Measurements from ENCODE around the gene SPATS2L. TPM values are rescaled to one million over a fixed set of nuclear protein-coding genes. Genes with fewer than 3 reads are reported as not detected.
"Not testable (repeated sequence)": the region's sequence is repeated elsewhere in the genome, so short reads cannot be mapped to it uniquely, and the experiment has no call there.

Gene SPATS2L
- total RNA-seq, 1 donor from 2014 or later: 79.9 TPM

DNA sequence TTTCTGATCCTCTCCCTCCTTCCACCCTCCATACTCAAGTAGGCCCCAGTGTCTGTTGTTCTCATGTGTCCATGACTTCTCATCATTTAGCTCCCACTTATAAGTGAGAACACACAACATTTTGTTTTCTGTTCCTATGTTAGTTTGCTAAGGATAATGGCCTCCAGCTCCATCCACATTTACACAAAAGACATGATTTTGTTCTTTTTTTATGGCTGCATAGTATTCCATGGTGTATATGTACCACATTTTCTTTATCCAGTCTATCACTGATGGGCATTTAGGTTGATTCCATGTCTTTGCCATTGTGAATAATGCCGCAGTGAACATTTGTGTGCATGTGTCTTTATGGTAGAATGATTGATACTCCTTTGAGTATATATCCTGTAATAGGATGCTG is 37.7 kb downstream of the SPATS2L start:
- H3K27me3 ChIP-seq (ENCODE audit: control insufficient read depth in 3 of 3, insufficient read depth in 3 of 3, low read length in 3 of 3); H3K27ac ChIP-seq (ENCODE audit: low read depth, low read length); H3K36me3 ChIP-seq (ENCODE audit: control insufficient read depth in 3 of 3, insufficient read depth in 3 of 3, low read length in 3 of 3); H3K9me3 ChIP-seq (ENCODE audit: control insufficient read depth in 3 of 3, low read length in 3 of 3); H3K9ac ChIP-seq (ENCODE audit: low read depth in 1 of 3, low read length in 3 of 3); H3K4me3 ChIP-seq (ENCODE audit: low read length in 3 of 3): not testable (repeated sequence)
- peaks cover 8 to 11% (median 9%) of the 10 kb centered on the region in 3 donors for H3K4me1 ChIP-seq (ENCODE audit: control insufficient read depth in 3 of 3, insufficient read depth in 3 of 3, low read length in 3 of 3)

DNA sequence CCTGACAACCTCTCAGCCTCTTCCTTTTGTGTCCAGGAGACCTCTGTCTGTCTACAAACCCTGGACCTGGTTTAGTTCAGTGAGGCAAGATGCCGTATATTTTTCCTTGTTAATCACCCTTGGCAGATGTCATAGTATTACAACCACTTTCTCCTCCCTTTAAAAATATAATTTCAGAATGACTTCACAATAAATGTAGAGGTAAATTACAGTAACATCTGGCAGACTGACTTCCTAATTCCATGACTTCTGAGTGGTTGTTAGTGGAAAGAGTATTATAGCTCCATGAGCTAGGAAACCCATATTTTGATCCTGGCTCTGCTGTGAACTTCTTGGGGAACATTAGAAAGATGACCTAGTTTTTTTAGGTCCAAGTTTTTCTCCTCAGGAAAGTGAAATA is 39.5 kb downstream of the SPATS2L start:
- H3K4me1 ChIP-seq (ENCODE audit: control insufficient read depth in 3 of 3, insufficient read depth in 3 of 3, low read length in 3 of 3): peaks cover 6 to 11% (median 9%) of the 10 kb centered on the region in 3 donors

DNA sequence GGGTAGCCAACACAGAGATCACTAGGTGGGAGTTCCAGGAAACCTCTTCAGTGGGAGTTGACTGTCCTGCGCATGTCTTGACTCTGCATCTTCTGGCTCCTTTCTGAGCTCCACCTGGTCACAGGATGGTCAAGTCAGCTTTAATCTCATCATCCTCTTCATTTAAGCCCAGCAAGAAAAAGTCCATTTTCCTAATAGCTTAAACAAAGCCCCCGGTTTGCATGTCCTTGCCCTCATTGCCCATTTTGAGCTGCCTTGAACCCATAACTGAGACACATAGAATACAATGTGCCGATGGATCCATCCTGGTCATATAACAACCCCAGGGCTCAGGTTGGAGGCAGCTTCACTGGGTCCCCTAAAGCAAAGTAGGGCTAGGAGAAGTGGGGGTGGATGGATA is 40.8 kb downstream of the SPATS2L start:
- Histone ChIP-seq H3K4me1 (ENCODE audit: control insufficient read depth in 3 of 3, insufficient read depth in 3 of 3, low read length in 3 of 3) (peaks cover 9 to 16% (median 10%) of the 10 kb centered on the region in 3 donors), H3K9ac (ENCODE audit: low read depth in 1 of 3, low read length in 3 of 3) (no peak overlapping the region), H3K27ac (ENCODE audit: low read depth, low read length) (no peak overlapping the region), H3K9me3 (ENCODE audit: control insufficient read depth in 3 of 3, low read length in 3 of 3) (no peaks in the 10 kb centered on the region), H3K27me3 (ENCODE audit: control insufficient read depth in 3 of 3, insufficient read depth in 3 of 3, low read length in 3 of 3) (no peaks in the 10 kb centered on the region), H3K4me3 (ENCODE audit: low read length in 3 of 3) (no peak overlapping the region), H3K36me3 (ENCODE audit: control insufficient read depth in 3 of 3, insufficient read depth in 3 of 3, low read length in 3 of 3) (no peaks in the 10 kb centered on the region)

More for the DNA sequence above, 39.5 kb downstream of the SPATS2L start:
- Histone ChIP-seq H3K27ac (ENCODE audit: low read depth, low read length) (no peak overlapping the region), H3K4me3 (ENCODE audit: low read length in 3 of 3) (no peak overlapping the region), H3K9ac (ENCODE audit: low read depth in 1 of 3, low read length in 3 of 3) (no peak overlapping the region), H3K9me3 (ENCODE audit: control insufficient read depth in 3 of 3, low read length in 3 of 3) (no peaks in the 10 kb centered on the region), H3K27me3 (ENCODE audit: control insufficient read depth in 3 of 3, insufficient read depth in 3 of 3, low read length in 3 of 3) (no peaks in the 10 kb centered on the region), H3K36me3 (ENCODE audit: control insufficient read depth in 3 of 3, insufficient read depth in 3 of 3, low read length in 3 of 3) (no peaks in the 10 kb centered on the region)

DNA sequence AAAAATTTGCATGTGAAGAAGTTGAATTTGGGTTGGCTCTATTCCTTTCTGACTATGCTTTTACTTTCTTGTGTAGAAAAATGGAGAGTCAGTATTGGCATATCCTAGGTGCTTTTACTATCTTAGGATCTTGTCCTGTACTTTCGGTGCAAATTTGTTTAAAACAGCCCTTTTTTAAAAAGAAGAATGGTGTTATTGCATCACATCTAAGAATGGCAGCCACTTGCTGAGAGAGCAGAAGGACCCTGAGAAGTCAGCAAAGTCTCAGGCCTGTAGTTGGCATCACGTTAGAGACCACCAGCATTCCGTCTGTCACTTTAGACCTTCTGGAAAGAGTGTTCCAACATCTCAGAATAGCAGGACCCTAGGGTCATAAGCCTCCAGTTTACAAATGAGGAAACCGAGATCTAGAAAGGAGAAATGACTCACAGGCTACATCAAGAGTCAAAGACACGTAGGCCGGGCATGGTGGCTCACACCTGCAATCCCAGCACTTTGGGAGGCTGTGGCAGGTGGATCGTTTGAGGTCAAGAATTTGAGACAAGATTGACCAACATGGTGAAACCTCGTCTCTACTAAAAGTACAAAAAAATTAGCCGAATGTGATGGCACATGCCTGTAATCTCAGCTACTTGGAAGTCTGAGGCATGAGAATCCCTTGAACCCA is 42.5 kb downstream of the SPATS2L start:
- Histone ChIP-seq H3K4me3 (ENCODE audit: low read length in 3 of 3) (no peak overlapping the region), H3K4me1 (ENCODE audit: control insufficient read depth in 3 of 3, insufficient read depth in 3 of 3, low read length in 3 of 3) (peaks cover 17 to 24% (median 19%) of the 10 kb centered on the region in 3 donors)

DNA sequence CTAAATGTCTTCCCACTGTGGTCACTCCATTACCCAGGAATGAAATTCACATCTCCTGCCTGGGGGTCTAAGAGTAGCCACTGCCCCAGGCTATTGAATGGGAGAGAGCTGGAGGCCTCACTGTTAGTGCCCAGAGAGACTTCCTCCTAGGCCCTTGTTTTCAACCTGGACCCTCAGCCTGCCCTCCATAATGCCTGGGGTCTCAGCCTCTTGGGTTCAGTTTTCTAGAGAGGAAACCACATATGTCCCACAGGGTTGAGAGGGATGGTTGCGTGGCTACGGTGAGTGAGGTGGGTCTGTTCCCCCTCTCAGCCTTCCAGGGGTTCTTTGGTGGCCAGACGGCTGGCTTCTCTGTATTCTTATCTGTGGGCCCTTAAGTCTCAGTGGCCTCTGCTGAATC is 43.4 kb downstream of the SPATS2L start:
- Histone ChIP-seq H3K36me3 (ENCODE audit: control insufficient read depth in 3 of 3, insufficient read depth in 3 of 3, low read length in 3 of 3) (no peaks in the 10 kb centered on the region), H3K27ac (ENCODE audit: low read depth, low read length) (no peak overlapping the region), H3K4me3 (ENCODE audit: low read length in 3 of 3) (no peak overlapping the region), H3K9me3 (ENCODE audit: control insufficient read depth in 3 of 3, low read length in 3 of 3) (no peaks in the 10 kb centered on the region), H3K4me1 (ENCODE audit: control insufficient read depth in 3 of 3, insufficient read depth in 3 of 3, low read length in 3 of 3) (peaks cover 17 to 24% (median 19%) of the 10 kb centered on the region in 3 donors), H3K9ac (ENCODE audit: low read depth in 1 of 3, low read length in 3 of 3) (no peak overlapping the region), H3K27me3 (ENCODE audit: control insufficient read depth in 3 of 3, insufficient read depth in 3 of 3, low read length in 3 of 3) (no peaks in the 10 kb centered on the region)

More for the DNA sequence above, 42.5 kb downstream of the SPATS2L start:
- no peak overlapping the region for H3K27ac ChIP-seq (ENCODE audit: low read depth, low read length)
- H3K36me3 ChIP-seq (ENCODE audit: control insufficient read depth in 3 of 3, insufficient read depth in 3 of 3, low read length in 3 of 3): no peaks in the 10 kb centered on the region
- no peaks in the 10 kb centered on the region for H3K27me3 ChIP-seq (ENCODE audit: control insufficient read depth in 3 of 3, insufficient read depth in 3 of 3, low read length in 3 of 3)
- no peak overlapping the region for H3K9ac ChIP-seq (ENCODE audit: low read depth in 1 of 3, low read length in 3 of 3)
- no peaks in the 10 kb centered on the region for H3K9me3 ChIP-seq (ENCODE audit: control insufficient read depth in 3 of 3, low read length in 3 of 3)

DNA sequence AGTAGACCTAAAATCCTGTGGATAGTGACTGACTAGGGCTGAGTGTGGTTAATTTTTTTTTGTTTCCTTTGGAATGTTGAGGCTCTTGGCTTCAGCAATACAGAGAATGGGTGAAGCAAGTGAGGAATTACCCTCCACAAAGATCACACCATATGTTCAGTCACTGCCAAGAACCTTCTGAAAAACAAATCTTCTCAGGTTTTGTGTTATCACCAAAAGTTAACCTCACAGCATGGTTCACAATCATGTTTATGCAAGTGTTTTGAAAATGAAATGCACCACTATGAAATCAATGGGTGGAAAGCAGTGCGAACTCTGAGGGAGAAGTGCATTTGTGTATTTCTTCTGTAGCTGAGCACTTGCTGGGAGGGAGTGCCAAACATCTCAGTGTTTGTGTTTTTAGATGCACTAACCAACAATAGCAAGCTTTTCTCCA is 44.4 kb downstream of the SPATS2L start:
- Histone ChIP-seq H3K36me3 (ENCODE audit: control insufficient read depth in 3 of 3, insufficient read depth in 3 of 3, low read length in 3 of 3) (no peaks in the 10 kb centered on the region), H3K27ac (ENCODE audit: low read depth, low read length) (no peak overlapping the region), H3K9me3 (ENCODE audit: control insufficient read depth in 3 of 3, low read length in 3 of 3) (no peaks in the 10 kb centered on the region), H3K27me3 (ENCODE audit: control insufficient read depth in 3 of 3, insufficient read depth in 3 of 3, low read length in 3 of 3) (no peaks in the 10 kb centered on the region), H3K4me3 (ENCODE audit: low read length in 3 of 3) (no peak overlapping the region), H3K9ac (ENCODE audit: low read depth in 1 of 3, low read length in 3 of 3) (no peak overlapping the region), H3K4me1 (ENCODE audit: control insufficient read depth in 3 of 3, insufficient read depth in 3 of 3, low read length in 3 of 3) (peaks cover 11 to 21% (median 19%) of the 10 kb centered on the region in 3 donors)

DNA sequence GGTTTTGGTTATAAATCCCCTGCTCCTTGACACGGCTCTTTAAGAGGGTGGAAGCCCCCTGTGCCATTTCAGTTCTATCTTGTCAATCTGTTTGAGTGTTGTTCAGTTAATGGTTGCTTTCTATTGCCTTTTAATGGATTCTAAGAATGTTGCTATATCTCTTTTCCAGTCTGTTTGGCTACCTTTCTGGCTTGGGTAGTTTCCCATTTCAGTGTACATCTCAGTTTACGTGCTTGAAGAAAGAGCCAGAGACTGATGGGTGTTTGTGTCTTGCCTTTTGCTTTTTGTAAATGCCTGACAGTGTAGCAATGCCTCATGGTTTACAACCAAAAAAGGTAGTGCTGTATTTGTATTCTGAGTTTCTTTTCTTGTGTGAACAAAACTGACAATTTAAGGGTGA is 45.3 kb downstream of the SPATS2L start:
- peaks cover 11 to 24% (median 23%) of the 10 kb centered on the region in 3 donors for H3K4me1 ChIP-seq (ENCODE audit: control insufficient read depth in 3 of 3, insufficient read depth in 3 of 3, low read length in 3 of 3)
- H3K4me3 ChIP-seq (ENCODE audit: low read length in 3 of 3): no peak overlapping the region
- no peaks in the 10 kb centered on the region for H3K27me3 ChIP-seq (ENCODE audit: control insufficient read depth in 3 of 3, insufficient read depth in 3 of 3, low read length in 3 of 3)
- no peaks in the 10 kb centered on the region for H3K9me3 ChIP-seq (ENCODE audit: control insufficient read depth in 3 of 3, low read length in 3 of 3)
- no peaks in the 10 kb centered on the region for H3K36me3 ChIP-seq (ENCODE audit: control insufficient read depth in 3 of 3, insufficient read depth in 3 of 3, low read length in 3 of 3)
- H3K27ac ChIP-seq (ENCODE audit: low read depth, low read length): no peak overlapping the region
- H3K9ac ChIP-seq (ENCODE audit: low read depth in 1 of 3, low read length in 3 of 3): no peak overlapping the region

DNA sequence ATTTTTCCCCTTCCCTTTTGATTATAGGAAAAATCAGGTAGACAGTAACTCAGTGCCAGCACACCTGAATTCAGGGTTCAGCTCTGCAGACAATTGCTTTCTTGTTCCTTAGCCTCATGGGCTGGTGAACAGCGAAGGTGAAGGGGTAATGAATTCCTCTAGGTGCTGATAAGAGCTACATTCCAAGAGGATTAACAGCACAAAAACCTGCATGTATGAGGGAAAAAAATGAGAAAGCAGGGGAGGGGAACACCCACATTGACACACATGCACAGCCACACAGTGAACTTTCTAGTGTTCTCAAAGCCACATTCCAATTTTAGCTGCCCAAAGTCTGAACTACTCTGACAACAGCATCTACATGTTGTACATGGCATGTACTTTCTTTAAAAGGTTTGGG is 46.1 kb downstream of the SPATS2L start:
- Histone ChIP-seq H3K36me3 (ENCODE audit: control insufficient read depth in 3 of 3, insufficient read depth in 3 of 3, low read length in 3 of 3) (no peaks in the 10 kb centered on the region), H3K9ac (ENCODE audit: low read depth in 1 of 3, low read length in 3 of 3) (peak overlapping the region in 1 of 3 donors; percentile 32), H3K9me3 (ENCODE audit: control insufficient read depth in 3 of 3, low read length in 3 of 3) (no peaks in the 10 kb centered on the region), H3K4me3 (ENCODE audit: low read length in 3 of 3) (no peak overlapping the region), H3K27me3 (ENCODE audit: control insufficient read depth in 3 of 3, insufficient read depth in 3 of 3, low read length in 3 of 3) (no peaks in the 10 kb centered on the region), H3K4me1 (ENCODE audit: control insufficient read depth in 3 of 3, insufficient read depth in 3 of 3, low read length in 3 of 3) (peaks cover 18 to 32% (median 30%) of the 10 kb centered on the region in 3 donors), H3K27ac (ENCODE audit: low read depth, low read length) (no peak overlapping the region)

DNA sequence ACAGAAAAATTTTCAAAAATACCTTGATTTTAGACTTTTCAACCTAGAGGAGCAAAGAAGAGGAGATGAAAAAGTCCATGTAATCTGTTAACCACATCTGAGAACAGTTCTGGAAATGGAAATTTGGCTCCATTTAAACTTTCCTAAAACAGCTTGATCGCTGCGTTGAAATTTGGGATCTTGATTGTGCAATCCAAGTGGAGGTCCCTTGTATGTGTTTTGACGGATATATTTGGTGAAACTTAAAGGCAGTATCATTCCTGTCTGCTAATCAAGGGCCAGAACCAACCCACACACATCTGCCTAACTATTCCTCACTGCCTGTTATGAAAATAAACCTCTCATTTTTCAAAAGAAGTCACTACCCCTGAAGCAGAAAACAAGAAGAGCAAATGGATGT is 46.6 kb downstream of the SPATS2L start:
- H3K9ac ChIP-seq (ENCODE audit: low read depth in 1 of 3, low read length in 3 of 3): peak overlapping the region in 1 of 3 donors; percentile 32
- no peak overlapping the region for H3K4me3 ChIP-seq (ENCODE audit: low read length in 3 of 3)
- peaks cover 23 to 36% (median 34%) of the 10 kb centered on the region in 3 donors for H3K4me1 ChIP-seq (ENCODE audit: control insufficient read depth in 3 of 3, insufficient read depth in 3 of 3, low read length in 3 of 3)
- H3K27ac ChIP-seq (ENCODE audit: low read depth, low read length): no peak overlapping the region
- no peaks in the 10 kb centered on the region for H3K9me3 ChIP-seq (ENCODE audit: control insufficient read depth in 3 of 3, low read length in 3 of 3)
- no peaks in the 10 kb centered on the region for H3K36me3 ChIP-seq (ENCODE audit: control insufficient read depth in 3 of 3, insufficient read depth in 3 of 3, low read length in 3 of 3)
- no peaks in the 10 kb centered on the region for H3K27me3 ChIP-seq (ENCODE audit: control insufficient read depth in 3 of 3, insufficient read depth in 3 of 3, low read length in 3 of 3)

DNA sequence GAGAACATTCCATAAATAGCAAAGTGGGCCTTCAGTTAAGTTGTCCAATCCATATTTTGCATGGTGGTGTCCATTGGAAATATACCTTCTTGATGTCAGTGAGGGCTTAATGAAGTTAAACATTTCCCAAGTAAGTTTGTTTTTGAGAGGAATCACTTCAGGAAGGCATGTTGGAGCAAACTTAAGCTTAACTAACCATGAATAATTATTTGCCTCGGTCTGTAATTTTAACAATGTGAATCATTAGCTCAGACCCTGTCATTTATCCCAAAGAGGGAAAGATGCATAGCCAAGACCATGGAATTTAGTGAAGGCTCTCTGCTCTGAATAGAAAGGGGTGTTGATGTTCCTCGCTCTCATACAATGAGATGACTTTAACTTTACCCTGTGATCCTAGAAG is 47.4 kb downstream of the SPATS2L start:
- H3K9me3 ChIP-seq (ENCODE audit: control insufficient read depth in 3 of 3, low read length in 3 of 3): no peaks in the 10 kb centered on the region
- no peak overlapping the region for H3K4me3 ChIP-seq (ENCODE audit: low read length in 3 of 3)
- H3K27me3 ChIP-seq (ENCODE audit: control insufficient read depth in 3 of 3, insufficient read depth in 3 of 3, low read length in 3 of 3): no peaks in the 10 kb centered on the region
- H3K9ac ChIP-seq (ENCODE audit: low read depth in 1 of 3, low read length in 3 of 3): no peak overlapping the region
- no peaks in the 10 kb centered on the region for H3K36me3 ChIP-seq (ENCODE audit: control insufficient read depth in 3 of 3, insufficient read depth in 3 of 3, low read length in 3 of 3)
- no peak overlapping the region for H3K27ac ChIP-seq (ENCODE audit: low read depth, low read length)
- H3K4me1 ChIP-seq (ENCODE audit: control insufficient read depth in 3 of 3, insufficient read depth in 3 of 3, low read length in 3 of 3): peaks cover 25 to 35% (median 31%) of the 10 kb centered on the region in 3 donors

Measured in skeletal muscle tissue (tissue), 4 donors.